Amygdala (tissue), 56 donors: Measurements from ENCODE around the gene FXYD1.

Experiments used
- DNase-seq, 56 donors: peaks; one replicate each; lab custom pipeline; 2025; lab: John Stamatoyannopoulos, UW

FXYD1 gene

GRCh38 chr19:35106898-35107541, 31.6 kb upstream of the FXYD1 start:
- no peak for DNase-seq

DNA sequence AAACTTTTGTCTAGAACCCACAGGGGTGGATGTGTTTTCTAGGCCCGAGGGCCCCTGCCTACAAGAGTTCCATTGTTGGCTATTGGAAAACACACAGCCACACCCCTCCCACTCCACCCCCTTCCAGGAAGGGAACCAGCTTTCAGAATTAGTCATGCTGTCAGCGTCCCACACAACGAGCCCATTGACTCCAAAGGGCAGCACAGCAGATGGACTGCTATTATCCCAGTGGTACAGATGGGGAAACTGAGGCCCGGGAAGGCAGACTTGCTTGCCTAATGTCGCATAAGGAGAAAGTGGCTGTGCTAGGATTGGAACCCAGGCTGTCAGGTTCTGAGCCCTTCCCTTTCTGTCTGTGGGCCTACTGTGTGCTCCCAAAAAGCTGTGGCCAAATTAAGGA, 31.1 kb upstream of the FXYD1 start:
- DNase-seq = peak in 53 of 56 donors; percentile 24 to 94 (median 77)

GRCh38 chr19:35108730-35109129, 29.9 kb upstream of the FXYD1 start:
- no peak for DNase-seq

- DNase-seq = peak in 45 of 56 donors; percentile 18 to 82 (median 49)
These were observed 29.1 kb upstream of the FXYD1 start for GRCh38 chr19:35109395-35110112.

GRCh38 chr19:35110974-35111373, 27.6 kb upstream of the FXYD1 start:
- DNase-seq = no peak

DNA sequence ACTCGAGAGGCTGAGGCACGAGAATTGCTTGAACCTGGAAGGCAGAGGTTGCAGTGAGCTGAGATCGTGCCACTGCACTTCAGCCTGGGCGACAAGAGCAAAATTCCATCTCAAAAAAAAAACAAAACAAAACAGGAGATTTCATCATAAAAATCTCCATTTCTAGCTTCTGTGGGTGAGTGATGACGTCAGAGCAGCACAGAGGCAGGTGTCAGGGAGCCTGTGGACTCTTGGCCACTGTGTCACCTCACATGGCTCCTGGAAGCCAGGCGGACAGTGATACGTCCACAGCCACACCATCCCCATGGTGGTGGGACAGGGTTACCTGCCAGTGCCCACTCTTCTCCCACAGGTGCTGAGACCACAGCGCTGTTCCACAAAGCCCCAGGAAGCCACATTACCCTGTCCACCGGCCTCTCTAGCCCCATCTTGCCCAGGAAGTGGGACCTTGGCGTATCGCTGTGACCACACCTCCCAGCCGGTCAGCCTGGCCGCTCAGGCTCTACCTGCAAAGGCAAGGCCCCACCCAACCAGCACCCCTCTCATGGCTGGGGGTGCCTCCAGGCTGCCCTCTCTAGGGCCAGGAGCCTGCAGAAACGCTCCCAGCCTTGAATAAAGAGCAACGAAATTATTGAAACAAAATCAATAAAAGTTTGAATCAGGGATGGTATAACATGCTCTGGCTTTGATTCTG, 25.5 kb upstream of the FXYD1 start:
- no peak for DNase-seq

GRCh38 chr19:35114353-35115176, 24.1 kb upstream of the FXYD1 start:
- peak in 54 of 56 donors; percentile 40 to 91 (median 80) for DNase-seq

DNA sequence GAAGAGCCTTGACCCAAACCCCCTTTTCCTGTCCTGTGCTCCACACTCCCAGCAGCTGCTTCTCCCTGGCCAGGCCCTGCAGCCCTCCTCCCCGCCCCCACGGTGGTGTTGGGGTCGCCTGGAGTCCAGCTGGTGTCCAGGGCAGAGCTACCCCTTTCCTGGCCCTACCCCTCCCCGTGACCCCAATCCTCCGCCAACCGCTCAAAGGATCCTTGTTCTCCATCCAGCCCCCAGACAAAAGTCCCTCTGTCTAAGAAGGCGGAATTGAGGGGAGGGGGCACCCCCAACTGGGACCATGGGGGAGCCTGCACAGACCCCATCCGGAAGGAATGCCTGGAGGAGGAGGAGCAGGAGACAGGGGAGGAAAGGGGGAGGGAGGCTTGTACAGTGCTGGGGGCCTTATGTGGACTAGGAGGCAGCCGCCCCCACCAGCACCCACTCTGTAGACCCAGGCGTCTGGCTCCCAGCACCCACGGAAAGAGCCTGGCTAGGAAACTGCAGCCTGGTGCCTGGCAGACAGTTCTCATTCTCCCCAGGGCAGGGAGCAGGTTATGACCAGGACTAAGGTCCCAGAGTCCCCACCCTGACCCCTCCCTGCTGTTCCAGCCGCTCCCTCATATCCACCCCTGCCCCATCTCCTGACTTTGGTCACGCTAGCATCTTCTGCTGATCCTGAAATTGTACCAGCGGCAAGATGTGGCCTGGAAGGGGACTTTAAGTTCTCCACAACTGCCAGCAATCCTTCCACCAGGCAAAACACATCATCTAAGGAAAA, 23.3 kb upstream of the FXYD1 start, which contains the start of gene FXYD3:
Gene FXYD3, plus strand, starts transcription at position 647 of the 775 bp plus-strand sequence. CDS start 3,554 bp downstream, outside the sequence.
- peak in 55 of 56 donors; percentile 56 to 91 (median 84) for DNase-seq

- DNase-seq = no peak
These were observed 22.4 kb upstream of the FXYD1 start for GRCh38 chr19:35116072-35116801.

- DNase-seq = peak in 1 of 56 donors; percentile 30
These were observed 21.5 kb upstream of the FXYD1 start for GRCh38 chr19:35117116-35117515.

DNA sequence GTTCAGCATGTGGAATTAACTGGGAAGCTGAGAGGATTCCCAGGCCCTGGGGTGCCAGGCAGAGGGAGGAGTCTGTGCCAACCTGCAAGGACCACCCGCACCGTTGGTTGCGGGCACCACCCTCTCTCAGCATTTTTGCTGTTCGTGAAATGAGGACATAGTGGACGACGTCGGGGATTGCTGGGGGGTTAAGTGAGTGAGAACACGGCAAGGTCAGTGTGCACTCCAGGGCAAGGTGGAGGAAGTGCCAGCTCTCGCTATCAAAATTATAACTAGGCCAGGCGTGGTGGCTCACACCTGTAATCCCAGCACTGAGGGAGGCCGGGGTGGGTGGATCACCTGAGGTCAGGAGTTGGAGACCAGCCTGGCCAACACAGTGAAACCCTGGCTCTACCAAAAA, 20.8 kb upstream of the FXYD1 start:
- DNase-seq = no peak

DNA sequence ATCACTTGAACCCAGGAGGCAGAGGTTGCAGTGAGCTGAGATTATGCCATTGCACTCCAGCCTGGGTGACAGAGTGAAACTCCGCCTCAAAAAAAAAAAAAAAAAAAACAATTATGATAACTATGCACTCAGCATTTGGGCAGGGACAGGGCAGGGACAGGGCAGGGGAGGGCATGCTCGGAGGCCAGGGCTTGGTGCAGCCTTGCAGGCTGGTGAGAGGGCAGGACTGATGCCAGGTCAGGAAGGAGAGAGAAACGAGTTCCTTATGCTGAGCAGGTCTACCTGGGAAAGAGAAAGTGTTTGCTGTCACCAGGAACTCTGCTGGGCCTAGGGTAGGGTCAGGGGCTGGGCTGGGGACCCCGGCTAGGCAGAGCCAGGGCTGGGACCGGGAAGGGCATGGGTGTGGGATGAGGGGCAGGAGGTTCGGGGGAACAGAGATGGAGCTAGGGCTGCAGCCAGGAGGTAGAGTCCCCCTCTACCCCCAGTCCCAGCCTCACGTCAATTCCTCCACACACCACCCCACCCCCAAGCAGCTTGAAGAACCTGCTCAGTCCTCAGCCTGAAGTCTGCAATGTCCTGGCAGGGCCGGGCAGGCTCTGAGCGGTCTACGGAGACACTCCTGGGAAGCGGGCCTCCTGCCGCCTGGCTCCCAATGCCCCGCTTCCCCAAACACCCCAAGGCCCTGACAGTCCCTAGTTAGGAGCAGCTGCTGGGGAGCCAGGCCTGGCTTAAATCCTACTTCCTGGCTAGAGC, 20.2 kb upstream of the FXYD1 start:
- no peak for DNase-seq

GRCh38 chr19:35119091-35119490, 19.5 kb upstream of the FXYD1 start:
- DNase-seq = no peak

GRCh38 chr19:35119578-35120155, 19.0 kb upstream of the FXYD1 start:
- no peak for DNase-seq

DNA sequence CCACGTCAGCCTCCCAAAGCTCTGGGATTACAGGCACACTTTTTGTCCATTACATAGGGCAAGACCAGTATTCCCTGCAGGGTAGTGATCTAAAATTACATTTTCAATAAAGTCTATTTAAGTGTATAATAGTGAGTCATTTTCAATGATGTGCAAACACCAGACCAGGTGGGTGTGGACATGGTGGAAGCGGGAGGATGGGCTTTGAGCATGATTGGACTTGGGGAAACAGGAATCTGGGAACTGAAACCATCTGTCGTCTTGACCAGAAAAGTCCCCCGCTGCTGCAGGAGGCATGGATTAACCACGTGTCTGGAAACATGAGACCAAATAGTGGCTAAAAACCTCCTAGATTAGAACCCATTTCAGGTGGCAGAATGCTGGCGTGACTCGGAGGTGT, 18.1 kb upstream of the FXYD1 start:
- DNase-seq = peak in 24 of 56 donors; percentile 19 to 79 (median 42)

GRCh38 chr19:35120898-35121297, 17.7 kb upstream of the FXYD1 start:
- no peak for DNase-seq

DNA sequence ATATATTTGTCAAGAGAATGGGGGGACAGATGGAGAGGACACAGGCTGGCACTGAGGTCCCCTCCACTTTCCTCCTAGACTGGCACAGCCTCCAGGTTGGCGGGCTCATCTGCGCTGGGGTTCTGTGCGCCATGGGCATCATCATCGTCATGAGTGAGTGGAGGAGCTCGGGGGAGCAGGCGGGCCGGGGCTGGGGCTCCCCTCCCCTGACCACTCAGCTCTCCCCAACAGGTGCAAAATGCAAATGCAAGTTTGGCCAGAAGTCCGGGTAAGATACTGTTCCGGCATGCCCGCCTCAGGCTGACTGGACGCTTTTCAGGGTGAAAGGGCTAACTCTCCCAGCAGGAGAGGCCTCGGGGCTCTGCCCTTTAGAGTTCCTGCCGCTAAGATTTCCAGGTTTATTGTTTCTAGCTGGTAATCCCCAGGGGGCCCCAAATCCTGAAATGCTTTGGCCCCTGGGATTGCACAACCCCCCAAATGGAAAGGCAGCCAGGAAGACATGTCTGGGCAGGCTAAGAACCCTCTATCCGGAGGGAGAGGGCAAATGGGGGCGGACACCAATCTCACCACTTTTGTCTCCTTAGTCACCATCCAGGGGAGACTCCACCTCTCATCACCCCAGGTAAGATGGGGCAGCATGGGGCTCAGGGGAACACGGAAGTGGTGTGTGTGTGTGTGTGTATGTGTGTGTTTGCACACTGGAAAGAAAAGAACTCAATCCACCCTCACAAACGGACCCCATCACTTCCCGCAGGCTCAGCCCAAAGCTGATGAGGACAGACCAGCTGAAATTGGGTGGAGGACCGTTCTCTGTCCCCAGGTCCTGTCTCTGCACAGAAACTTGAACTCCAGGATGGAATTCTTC, 15.7 kb upstream of the FXYD1 start:
- DNase-seq = no peak
